ENCODE results near the gene N4BP3. TPM values are rescaled to one million over a fixed set of nuclear protein-coding genes. Genes with fewer than 3 reads are reported as not detected.

Gene N4BP3
- total RNA-seq, 1 donor from 2014 or later, result 107 TPM

GRCh38 chr5:178155065-178155464, 41.7 kb downstream of the N4BP3 start:
- Mint-ChIP-seq H3K36me3 (ENCODE audit: low read depth, unreplicated experiment) (peaks cover 16% of the 10 kb centered on the region), H3K27ac (ENCODE audit: unreplicated experiment) (no peak overlapping the region), H3K27me3 (ENCODE audit: unreplicated experiment) (peaks cover 12% of the 10 kb centered on the region), H3K4me1 (ENCODE audit: unreplicated experiment) (peaks cover 22% of the 10 kb centered on the region), H3K9me3 (ENCODE audit: unreplicated experiment) (peaks cover 2% of the 10 kb centered on the region), H3K4me3 (ENCODE audit: unreplicated experiment) (no peak overlapping the region)
- no peak for TF ChIP-seq CTCF (IDR thresholded peaks at IDR 0.05; ENCODE audit: unreplicated experiment)
- no peak for DNase-seq (ENCODE audit: low spot score)

- H3K27ac Mint-ChIP-seq (ENCODE audit: unreplicated experiment), result no peak overlapping the region
- H3K9me3 Mint-ChIP-seq (ENCODE audit: unreplicated experiment), result no peaks in the 10 kb centered on the region
- DNase-seq (ENCODE audit: low spot score), result no peak
- no peak for TF ChIP-seq CTCF (IDR thresholded peaks at IDR 0.05; ENCODE audit: unreplicated experiment)
- H3K4me3 Mint-ChIP-seq (ENCODE audit: unreplicated experiment), result no peak overlapping the region
- no peaks in the 10 kb centered on the region for H3K36me3 Mint-ChIP-seq (ENCODE audit: low read depth, unreplicated experiment)
- H3K4me1 Mint-ChIP-seq (ENCODE audit: unreplicated experiment), result peaks cover 6% of the 10 kb centered on the region
- H3K27me3 Mint-ChIP-seq (ENCODE audit: unreplicated experiment), result peaks cover 8% of the 10 kb centered on the region
These were observed 46.8 kb downstream of the N4BP3 start for GRCh38 chr5:178160176-178160575.

- Mint-ChIP-seq H3K36me3 (ENCODE audit: low read depth, unreplicated experiment) (no peaks in the 10 kb centered on the region), H3K4me1 (ENCODE audit: unreplicated experiment) (peaks cover 6% of the 10 kb centered on the region), H3K27me3 (ENCODE audit: unreplicated experiment) (peaks cover 4% of the 10 kb centered on the region), H3K4me3 (ENCODE audit: unreplicated experiment) (peak overlapping the region; percentile 26), H3K27ac (ENCODE audit: unreplicated experiment) (no peak overlapping the region), H3K9me3 (ENCODE audit: unreplicated experiment) (no peaks in the 10 kb centered on the region)
- no peak for DNase-seq (ENCODE audit: low spot score)
- no peak for TF ChIP-seq CTCF (IDR thresholded peaks at IDR 0.05; ENCODE audit: unreplicated experiment)
These were observed 49.1 kb downstream of the N4BP3 start for GRCh38 chr5:178162481-178162880.

GRCh38 chr5:178163772-178164735, 50.7 kb downstream of the N4BP3 start:
- peak; percentile 99 for DNase-seq (ENCODE audit: low spot score)
- Mint-ChIP-seq H3K9me3 (ENCODE audit: unreplicated experiment) (no peaks in the 10 kb centered on the region), H3K4me3 (ENCODE audit: unreplicated experiment) (no peak overlapping the region), H3K36me3 (ENCODE audit: low read depth, unreplicated experiment) (no peaks in the 10 kb centered on the region), H3K27me3 (ENCODE audit: unreplicated experiment) (peaks cover 5% of the 10 kb centered on the region), H3K27ac (ENCODE audit: unreplicated experiment) (no peak overlapping the region), H3K4me1 (ENCODE audit: unreplicated experiment) (peaks cover 6% of the 10 kb centered on the region)
- TF ChIP-seq CTCF (IDR thresholded peaks at IDR 0.05; ENCODE audit: unreplicated experiment), result peak; percentile 85

- Mint-ChIP-seq H3K9me3 (ENCODE audit: unreplicated experiment) (no peaks in the 10 kb centered on the region), H3K36me3 (ENCODE audit: low read depth, unreplicated experiment) (no peaks in the 10 kb centered on the region), H3K4me1 (ENCODE audit: unreplicated experiment) (peaks cover 6% of the 10 kb centered on the region), H3K27ac (ENCODE audit: unreplicated experiment) (no peak overlapping the region), H3K4me3 (ENCODE audit: unreplicated experiment) (no peak overlapping the region), H3K27me3 (ENCODE audit: unreplicated experiment) (peaks cover 5% of the 10 kb centered on the region)
- DNase-seq (ENCODE audit: low spot score), result no peak
- no peak for TF ChIP-seq CTCF (IDR thresholded peaks at IDR 0.05; ENCODE audit: unreplicated experiment)
These were observed 52.2 kb downstream of the N4BP3 start for GRCh38 chr5:178165581-178165980.
